HPDE6-E6E7 (cell line): Measurements from ENCODE around the gene DEPDC4.

Experiments used
- DNase-seq: peaks from one replicate; pipeline ENCODE4 v3.0.0; 2011; ENCODE audit warnings: missing footprints; ENCODE audit errors: extremely low spot score

The DEPDC4 gene

DNA sequence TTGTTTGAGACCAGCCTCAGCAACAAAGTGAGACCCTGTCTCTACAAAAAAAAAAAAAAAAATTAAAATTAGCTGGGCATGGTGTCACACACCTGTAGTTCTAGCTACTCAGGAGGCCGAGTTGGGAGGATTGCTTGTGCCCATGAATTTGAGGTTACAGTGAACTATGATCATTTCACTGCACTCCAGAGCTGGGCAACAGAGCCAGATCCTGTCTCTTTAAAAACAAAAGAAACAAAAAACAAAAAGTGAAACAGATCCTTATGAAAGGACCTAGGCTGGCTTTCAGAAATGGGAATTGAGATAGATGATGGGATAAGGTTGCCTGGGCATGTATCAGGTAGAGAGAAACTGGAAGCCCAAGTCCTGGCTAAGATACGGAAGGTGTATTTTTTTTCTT is 52.4 kb downstream of the DEPDC4 start:
- no peak for DNase-seq

- DNase-seq = no peak
Observed at GRCh38 chr12:100213016-100213891, 53.6 kb downstream of the DEPDC4 start.

DNA sequence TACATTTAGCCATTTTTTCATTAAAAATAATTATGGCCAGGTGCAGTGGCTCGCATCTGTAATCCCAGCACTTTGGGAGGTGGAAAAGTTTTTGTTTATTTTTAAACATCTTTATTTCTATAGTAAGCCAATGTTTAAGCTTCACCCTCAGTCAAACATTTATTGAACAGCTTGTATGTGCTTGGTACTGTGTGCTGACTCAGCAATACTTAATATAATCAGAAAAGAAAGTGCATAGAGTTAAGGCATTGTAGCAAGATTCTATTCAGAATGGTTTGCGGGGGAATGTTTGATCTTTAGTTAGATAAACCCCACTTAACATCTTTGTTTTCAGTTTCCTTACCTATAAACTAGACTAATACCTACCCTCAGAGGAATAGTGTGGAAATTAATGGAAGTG is 55.2 kb downstream of the DEPDC4 start:
- DNase-seq = no peak

- DNase-seq = no peak
Observed at GRCh38 chr12:100208834-100209233, 58.0 kb downstream of the DEPDC4 start.

DNA sequence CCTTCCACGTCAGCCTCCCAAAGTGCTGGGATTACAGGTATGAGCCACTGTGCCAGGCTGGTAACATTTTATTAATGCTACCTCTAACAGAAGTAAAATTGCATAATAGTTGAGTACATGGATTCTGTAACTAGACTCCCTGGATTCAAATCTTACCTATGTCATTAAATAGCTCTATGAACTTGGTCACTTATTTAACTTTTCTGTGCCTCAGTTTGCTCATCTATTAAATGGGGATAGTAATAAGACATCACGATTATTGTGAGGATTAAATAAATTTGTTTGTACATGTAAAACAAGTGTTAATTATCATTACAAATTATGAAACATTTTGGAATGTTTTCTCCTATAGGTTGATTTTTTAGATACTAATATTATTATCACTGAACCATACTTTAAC is 59.6 kb downstream of the DEPDC4 start:
- DNase-seq = no peak

GRCh38 chr12:100201604-100202423 is 65.1 kb downstream of the DEPDC4 start:
- no peak for DNase-seq

DNA sequence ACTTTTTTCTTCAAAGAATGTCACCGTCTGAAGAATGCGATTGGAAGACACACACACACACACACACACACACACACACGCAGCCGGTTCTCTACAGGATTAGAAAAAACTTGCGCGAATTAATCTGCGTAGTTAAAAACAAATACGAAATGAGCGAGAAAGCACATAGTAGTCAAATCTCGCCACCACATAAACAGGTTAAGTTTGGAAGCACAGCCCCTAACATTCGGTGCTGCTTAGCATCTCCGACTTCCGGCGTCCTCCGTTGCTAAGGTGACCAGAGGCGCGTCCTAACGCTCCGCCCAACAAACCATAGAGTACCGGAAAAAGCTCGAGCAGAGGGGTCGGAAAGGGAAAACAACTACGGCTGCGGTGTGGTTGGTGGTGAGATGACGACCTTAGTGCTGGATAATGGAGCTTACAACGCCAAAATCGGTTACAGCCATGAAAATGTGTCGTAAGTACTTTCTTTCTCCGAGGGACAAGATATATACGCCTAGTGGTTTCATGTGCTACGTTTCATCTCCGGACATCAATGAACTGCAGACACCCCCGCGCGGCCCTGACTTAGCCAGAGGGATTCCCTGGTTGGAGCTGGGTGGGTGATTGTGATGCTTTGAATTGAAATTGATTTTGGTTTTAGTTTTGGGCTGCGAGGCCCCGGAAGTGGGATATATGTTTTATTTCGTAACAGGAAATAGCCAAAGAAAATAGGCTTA is 66.3 kb downstream of the DEPDC4 start, which contains the start of gene ACTR6:
TSS of gene ACTR6 (plus strand) at position 353 of the 719 bp plus-strand sequence. CDS start at position 390, 37 bp downstream.
- peak; percentile 86 for DNase-seq

GRCh38 chr12:100199347-100200149 is 67.3 kb downstream of the DEPDC4 start:
- DNase-seq = peak; percentile 46

DNA sequence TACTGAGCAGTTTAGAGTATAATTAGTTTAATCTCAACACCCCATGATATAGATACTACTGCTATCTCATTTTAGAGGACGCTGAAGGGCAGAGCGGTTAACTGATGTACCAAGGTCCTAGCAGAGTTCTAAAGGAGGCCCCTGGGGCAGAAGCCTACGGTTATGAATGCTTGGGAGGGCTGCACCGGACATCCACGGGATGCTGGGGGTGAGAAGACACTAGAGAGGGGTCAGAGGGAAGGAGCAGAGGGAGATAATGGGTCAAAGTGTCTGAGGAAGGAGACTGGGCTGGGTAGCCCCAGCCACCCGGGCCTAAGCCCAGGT is 67.9 kb downstream of the DEPDC4 start:
- DNase-seq = peak; percentile 22

- peak; percentile 16 for DNase-seq
Observed at GRCh38 chr12:100197486-100197885, 69.4 kb downstream of the DEPDC4 start.

DNA sequence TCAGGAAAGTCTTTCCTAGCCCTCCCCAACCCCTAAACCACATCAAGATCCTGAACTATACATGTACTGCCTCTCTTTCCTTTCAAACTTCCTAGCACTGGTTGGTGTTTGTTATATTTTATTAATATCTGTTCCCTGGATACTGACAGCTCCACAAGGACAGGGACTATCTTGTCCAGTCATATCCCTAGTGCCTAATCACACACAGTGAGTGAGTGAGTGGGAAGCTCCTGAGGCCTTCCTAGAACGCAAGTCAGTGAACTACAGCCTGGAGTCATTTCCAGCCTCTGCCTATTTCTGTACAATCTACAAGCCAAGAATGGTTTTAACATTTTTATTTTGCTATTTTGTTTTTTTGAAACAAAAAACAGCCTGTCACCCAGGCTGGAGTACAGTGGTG is 73.8 kb downstream of the DEPDC4 start:
- no peak for DNase-seq
